Esophagus muscularis mucosa (tissue), 4 donors: ENCODE measurements around the gene DPP7. TPM values are rescaled to one million over a fixed set of nuclear protein-coding genes. Genes with fewer than 3 reads are reported as not detected.
"Not testable (repeated sequence)": the region's sequence is repeated elsewhere in the genome, so short reads cannot be mapped to it uniquely, and the experiment has no call there.

Source experiments
- DNase-seq: peaks from one replicate; pipeline ENCODE4 v3.0.0-alpha.2; 2017; ENCODE audit errors: extremely low spot score
- H3K27ac ChIP-seq, 4 donors: fragments of 200-600 bp; sonication (generic); replicated peaks in 1 of 4; 1 replicate in 3 of 4; 2 replicates in 1 of 4; pipeline ENCODE4 v1.5.1; 2016 to 2019; ENCODE audit warnings: mild to moderate bottlenecking in 1 of 4
- H3K27me3 ChIP-seq, 4 donors: fragments of 200-600 bp; sonication (generic); one replicate each; pipeline versions ENCODE4 v1.5.1 to v1.6.0; 2016 to 2019
- H3K36me3 ChIP-seq, 4 donors: fragments of 200-600 bp; sonication (generic); one replicate each; pipeline ENCODE4 v1.5.1; 2016 to 2019
- H3K4me1 ChIP-seq, 4 donors: fragments of 200-600 bp; sonication (generic); one replicate each; pipeline ENCODE4 v1.5.1; 2016 to 2019
- H3K4me3 ChIP-seq, 4 donors: fragments of 200-600 bp; sonication (generic); 1 replicate in 2 of 4; 2 replicates in 2 of 4; pipeline ENCODE4 v1.5.1; 2016 to 2019; ENCODE audit warnings: mild to moderate bottlenecking in 4 of 4, moderate library complexity in 1 of 4
- H3K9me3 ChIP-seq, 4 donors: fragments of 200-600 bp; sonication (generic); 1 replicate in 3 of 4; 2 replicates in 1 of 4; pipeline ENCODE4 v1.5.1; 2016 to 2019
- EP300 ChIP-seq: sonication (generic); formaldehyde crosslinking; IDR thresholded peaks from one replicate; pipeline ENCODE4 v1.6.1; 2017; ENCODE audit warnings: antibody characterized with exemption
- POLR2A ChIP-seq: fragments of 450-650 bp; IDR thresholded peaks from one replicate; pipeline ENCODE4 v1.6.1; 2017; ENCODE audit warnings: antibody characterized with exemption, moderate library complexity, mild to moderate bottlenecking, low read depth
- POLR2AphosphoS5 ChIP-seq, 2 donors: sonication (generic); formaldehyde crosslinking; IDR thresholded peaks; one replicate each; pipeline ENCODE4 v1.6.1; 2017; ENCODE audit warnings: antibody characterized with exemption in 2 of 2
- WGBS: methylation state at CpG from one replicate; pipeline ENCODE4 v1.1.5; 2018; 5-methylcytosine and 5-hydroxymethylcytosine counted together
- intact Hi-C: fragments of 100-400 bp; cut with DNase I; formaldehyde crosslinking; loops from one replicate; pipeline ENCODE4 v1.15.1; 2023
- total RNA-seq, 4 donors: library from RNA; depleted of rRNA; stranded (reverse); fragments of >200 nt; gene quantifications; one replicate each; pipeline versions ENCODE4 v1.1.0 to v1.2.1, GENCODE V29; 2016
- TF ChIP-seq, protein P1 (sequence below), 3 experiments: fragments of 200-600 bp in 2 of 3; fragments of 450-650 bp in 1 of 3; sonication (generic) in 2 of 3; IDR thresholded peaks; one replicate each; pipeline ENCODE4 v1.5.1; 2017 to 2019; ENCODE audit warnings: antibody characterized with exemption in 3 of 3, mild to moderate bottlenecking in 2 of 3, moderate library complexity in 1 of 3

DPP7 gene
- total RNA-seq, 4 donors from 2014 or later: 90.1 to 121 (median 104) TPM

DNA sequence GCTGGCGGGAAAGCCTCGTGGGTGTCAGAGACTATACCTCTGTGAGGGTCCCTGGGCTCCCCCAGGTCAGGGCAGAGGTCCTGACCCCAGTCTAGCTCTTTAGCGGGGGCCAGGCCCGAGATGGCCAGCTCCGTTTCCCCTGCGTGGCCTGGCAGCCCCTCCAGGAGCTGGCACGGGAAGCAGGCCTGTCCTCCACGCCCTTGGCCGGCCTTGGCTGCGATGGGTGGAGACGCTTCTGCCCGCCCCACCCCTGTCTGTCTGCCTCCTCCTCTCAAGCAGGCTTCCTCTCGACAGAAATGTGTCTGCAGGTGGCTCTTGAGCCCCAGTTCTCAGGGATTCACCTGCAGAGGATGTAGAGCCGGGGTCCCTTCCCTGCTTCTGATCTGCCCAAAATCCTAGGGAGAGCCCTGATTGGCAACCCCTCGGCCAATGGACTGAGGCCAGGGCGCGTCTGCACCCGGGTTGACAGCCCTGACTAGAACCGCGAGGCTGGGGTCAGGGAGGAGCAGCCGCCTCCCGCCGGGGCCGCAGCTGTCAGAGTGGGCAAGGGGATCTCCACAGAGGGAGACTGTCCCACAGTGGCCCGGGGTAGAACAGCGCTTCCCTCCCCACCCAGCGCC lies 21.8 kb upstream of the DPP7 start:
- Histone ChIP-seq H3K27ac (no peak overlapping the region), H3K36me3 (no peaks in the 10 kb centered on the region), H3K9me3 (peaks cover 0 to 4% (median 0%) of the 10 kb centered on the region in 4 donors), H3K4me1 (peaks cover 3 to 18% (median 10%) of the 10 kb centered on the region in 4 donors), H3K4me3 (no peak overlapping the region), H3K27me3 (peaks cover 0 to 96% (median 45%) of the 10 kb centered on the region in 4 donors)
- TF ChIP-seq, protein P1, sequence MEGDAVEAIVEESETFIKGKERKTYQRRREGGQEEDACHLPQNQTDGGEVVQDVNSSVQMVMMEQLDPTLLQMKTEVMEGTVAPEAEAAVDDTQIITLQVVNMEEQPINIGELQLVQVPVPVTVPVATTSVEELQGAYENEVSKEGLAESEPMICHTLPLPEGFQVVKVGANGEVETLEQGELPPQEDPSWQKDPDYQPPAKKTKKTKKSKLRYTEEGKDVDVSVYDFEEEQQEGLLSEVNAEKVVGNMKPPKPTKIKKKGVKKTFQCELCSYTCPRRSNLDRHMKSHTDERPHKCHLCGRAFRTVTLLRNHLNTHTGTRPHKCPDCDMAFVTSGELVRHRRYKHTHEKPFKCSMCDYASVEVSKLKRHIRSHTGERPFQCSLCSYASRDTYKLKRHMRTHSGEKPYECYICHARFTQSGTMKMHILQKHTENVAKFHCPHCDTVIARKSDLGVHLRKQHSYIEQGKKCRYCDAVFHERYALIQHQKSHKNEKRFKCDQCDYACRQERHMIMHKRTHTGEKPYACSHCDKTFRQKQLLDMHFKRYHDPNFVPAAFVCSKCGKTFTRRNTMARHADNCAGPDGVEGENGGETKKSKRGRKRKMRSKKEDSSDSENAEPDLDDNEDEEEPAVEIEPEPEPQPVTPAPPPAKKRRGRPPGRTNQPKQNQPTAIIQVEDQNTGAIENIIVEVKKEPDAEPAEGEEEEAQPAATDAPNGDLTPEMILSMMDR (IDR thresholded peaks at IDR 0.05): no peak
- TF ChIP-seq POLR2AphosphoS5 (IDR thresholded peaks at IDR 0.05) (no peak), EP300 (no peak), POLR2A (no peak)
- DNase-seq: no peak
- 33% methylated on average over 14 of the region's 27 CpGs for WGBS
- intact Hi-C loops: no loop called here

DNA sequence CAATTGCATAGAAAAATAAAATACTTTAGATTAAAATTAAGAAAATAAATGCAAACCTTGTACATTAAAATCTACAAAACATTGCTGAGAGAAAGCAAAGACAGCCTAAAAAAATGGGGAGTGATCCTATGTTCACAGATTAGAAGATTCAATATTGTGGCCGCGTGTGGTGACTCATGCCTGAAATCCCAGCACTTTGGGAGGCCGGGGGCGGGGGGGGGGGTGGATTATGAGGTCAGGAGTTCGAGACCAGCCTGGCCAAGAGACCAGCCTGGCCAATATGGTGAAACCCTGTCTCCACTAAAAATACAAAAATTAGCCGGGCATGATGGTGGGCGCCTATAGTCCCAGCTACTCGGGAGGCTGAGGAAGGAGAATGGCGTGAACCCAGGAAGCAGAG lies 20.6 kb upstream of the DPP7 start:
- intact Hi-C loops, H3K27ac ChIP-seq, H3K36me3 ChIP-seq, H3K9me3 ChIP-seq, DNase-seq, H3K4me3 ChIP-seq: not testable (repeated sequence)
- H3K27me3 ChIP-seq: peaks cover 0 to 94% (median 35%) of the 10 kb centered on the region in 4 donors
- H3K4me1 ChIP-seq: peaks cover 6 to 22% (median 14%) of the 10 kb centered on the region in 4 donors
- 72% methylated on average over 9 of the region's 9 CpGs for whole genome bisulfite sequencing

DNA sequence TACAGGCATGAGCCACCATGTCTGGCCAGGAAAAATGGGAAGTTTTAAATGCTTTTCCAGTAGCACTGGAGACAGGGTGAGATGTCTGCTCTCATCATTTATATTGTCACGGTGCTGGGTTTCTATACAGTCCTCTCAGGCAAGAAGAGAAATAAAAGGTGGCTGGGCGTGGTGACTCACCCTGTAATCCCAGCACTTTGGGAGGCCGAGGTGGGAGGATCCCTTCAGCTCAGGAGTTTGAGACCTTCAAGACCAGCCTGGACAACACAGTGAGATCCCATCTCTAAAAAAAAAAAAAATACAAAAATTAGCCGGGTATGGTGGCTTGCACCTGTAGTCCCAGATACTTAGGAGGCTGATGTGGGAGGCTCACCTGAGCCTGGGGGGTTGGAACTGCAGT lies 19.7 kb upstream of the DPP7 start:
- no peak for DNase-seq
- Histone ChIP-seq H3K4me3 (no peak overlapping the region), H3K36me3 (no peaks in the 10 kb centered on the region), H3K9me3 (peaks cover 0 to 14% (median 6%) of the 10 kb centered on the region in 4 donors), H3K4me1 (peaks cover 6 to 26% (median 19%) of the 10 kb centered on the region in 4 donors), H3K27me3 (peaks cover 0 to 88% (median 28%) of the 10 kb centered on the region in 4 donors), H3K27ac (no peak overlapping the region)
- 83% methylated on average over 4 of the region's 4 CpGs for WGBS
- TF ChIP-seq POLR2A: no peak
- TF ChIP-seq, protein P1 (IDR thresholded peaks at IDR 0.05): no peak
- intact Hi-C loops: no loop called here

DNA sequence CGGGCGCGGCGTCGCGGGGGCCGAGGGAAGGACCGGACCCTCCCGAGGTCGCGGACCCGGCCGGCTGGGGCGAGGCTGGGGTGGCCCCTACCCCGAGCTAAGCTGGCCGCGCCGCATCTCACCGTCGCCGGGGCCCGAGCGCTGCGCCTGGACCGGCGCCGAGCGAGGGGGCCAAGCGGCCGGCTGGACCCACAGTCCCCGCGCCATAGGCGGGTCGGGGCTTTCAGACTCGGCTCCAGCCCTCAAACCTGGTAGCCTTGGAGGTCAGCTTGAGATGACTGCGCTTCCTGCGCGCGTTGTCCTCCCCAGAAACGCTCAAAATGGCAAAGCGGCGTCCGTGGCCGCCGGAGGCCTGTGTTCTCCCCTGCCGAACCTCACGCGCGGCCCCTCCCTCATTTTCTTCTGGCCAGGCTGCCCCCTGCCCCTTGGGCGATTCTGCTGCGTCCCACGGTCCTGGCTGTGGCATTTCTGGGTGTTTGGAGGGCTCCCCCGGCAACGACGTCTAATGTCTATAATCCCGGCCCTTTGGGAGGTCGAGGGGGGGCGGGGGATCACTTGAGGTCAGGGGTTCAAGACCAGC lies 15.7 kb upstream of the DPP7 start:
- no peak for DNase-seq
- Histone ChIP-seq H3K4me1 (peaks cover 17 to 38% (median 32%) of the 10 kb centered on the region in 4 donors), H3K9me3 (peaks cover 0 to 14% (median 6%) of the 10 kb centered on the region in 4 donors), H3K4me3 (peak overlapping the region; percentile 63 to 73 (median 67)), H3K27ac (peak overlapping the region; percentile 54 to 76 (median 62)), H3K36me3 (no peaks in the 10 kb centered on the region), H3K27me3 (peaks cover 0 to 49% (median 5%) of the 10 kb centered on the region in 4 donors)
- 10% methylated on average over 23 of the region's 58 CpGs for WGBS
- intact Hi-C loops: no loop called here
- no peak for TF ChIP-seq EP300
- TF ChIP-seq POLR2AphosphoS5 (IDR thresholded peaks at IDR 0.05): no peak
- TF ChIP-seq POLR2A: no peak
- TF ChIP-seq, protein P1 (IDR thresholded peaks at IDR 0.05): no peak

DNA sequence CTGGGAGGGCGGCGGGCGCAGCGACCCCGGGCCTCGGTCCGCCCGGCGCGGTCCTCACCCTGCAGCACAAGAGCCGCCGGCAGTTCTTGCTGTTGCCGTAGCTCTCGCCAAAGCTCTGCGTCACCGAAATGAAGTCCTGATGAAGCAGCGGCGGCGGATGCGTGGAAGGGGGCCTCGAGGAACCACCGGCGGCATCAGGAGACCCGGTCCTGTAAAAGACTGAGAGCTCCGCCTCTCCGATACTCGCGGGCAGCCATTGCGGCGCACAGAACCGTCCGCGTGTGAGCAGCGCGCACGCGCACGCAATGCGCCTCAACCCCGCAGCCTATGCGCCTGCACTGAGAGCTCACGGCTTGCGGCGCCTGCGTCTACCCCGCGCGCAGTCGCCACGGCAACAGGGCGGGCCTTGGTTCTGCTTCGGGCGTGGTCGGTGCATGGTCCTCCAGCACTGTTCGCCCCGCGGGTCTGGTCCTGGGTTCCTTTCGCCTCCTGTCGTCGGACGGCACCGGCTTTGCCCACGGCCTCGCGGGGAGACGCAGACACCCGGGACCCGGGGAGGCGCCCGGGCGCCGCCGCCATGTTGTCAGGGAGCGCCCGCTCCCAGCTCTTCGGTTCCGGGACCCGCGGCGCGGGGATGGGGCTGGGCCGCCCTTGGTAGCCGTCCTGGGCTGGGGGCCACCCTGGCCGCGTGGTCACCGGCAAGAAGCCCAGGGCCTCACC lies 15.1 kb upstream of the DPP7 start:
- Histone ChIP-seq H3K27ac (peak overlapping the region; percentile 54 to 76 (median 62)), H3K36me3 (no peaks in the 10 kb centered on the region), H3K4me3 (peak overlapping the region; percentile 63 to 73 (median 67)), H3K4me1 (peaks cover 17 to 38% (median 32%) of the 10 kb centered on the region in 4 donors), H3K9me3 (peaks cover 0 to 14% (median 6%) of the 10 kb centered on the region in 4 donors), H3K27me3 (peaks cover 0 to 44% (median 5%) of the 10 kb centered on the region in 4 donors)
- TF ChIP-seq EP300 (no peak), POLR2AphosphoS5 (IDR thresholded peaks at IDR 0.05) (peak; percentile 61 to 77), POLR2A (no peak)
- TF ChIP-seq, protein P1 (IDR thresholded peaks at IDR 0.05): no peak
- intact Hi-C loops: no loop called here
- DNase-seq: peak; percentile 93
- WGBS: no CpG with 5 or more reads among the region's 86 CpGs
